ENCODE results near the gene EFR3B.

EFR3B gene

GRCh38 chr2:25165992-25166875, 124.4 kb downstream of the EFR3B start:
- no peak overlapping the region for H3K4me3 ChIP-seq (ENCODE audit: low read depth, low read length)
- no peak for DNase-seq (ENCODE audit: low read depth)

- DNase-seq (ENCODE audit: low read depth), result no peak
- H3K4me3 ChIP-seq (ENCODE audit: low read depth, low read length), result peak within 1 kb of the TSS; percentile 42
These were observed 126.6 kb downstream of the EFR3B start, which contains the start of gene POMC for GRCh38 chr2:25168256-25169072. Gene POMC, minus strand, starts transcription at chr2:25168580. Its CDS starts 3,808 bp downstream, at chr2:25164772.

GRCh38 chr2:25169073-25169470, 127.2 kb downstream of the EFR3B start:
- no peak for DNase-seq (ENCODE audit: low read depth)
- no peak overlapping the region for H3K4me3 ChIP-seq (ENCODE audit: low read depth, low read length)

DNA sequence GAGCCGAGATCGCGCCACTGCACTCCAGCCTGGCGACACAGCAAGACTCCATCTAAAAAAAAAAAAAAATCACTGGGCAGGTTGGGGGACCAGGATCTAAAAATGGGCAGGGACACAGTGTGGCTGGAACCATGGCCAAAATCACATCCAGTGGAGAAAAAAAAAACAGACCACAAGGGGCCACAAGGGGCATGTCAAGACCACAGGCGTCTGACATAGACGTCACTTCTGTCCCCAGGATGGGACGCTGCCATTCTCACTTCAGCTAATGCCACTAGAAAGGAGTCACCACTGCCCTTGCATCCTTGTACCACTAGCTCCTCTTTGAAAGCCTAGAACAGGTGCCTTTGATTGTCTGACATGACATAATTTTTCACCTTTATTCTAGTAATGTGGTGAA, 129.0 kb downstream of the EFR3B start:
- DNase-seq (ENCODE audit: low read depth), result no peak
- H3K4me3 ChIP-seq (ENCODE audit: low read depth, low read length), result no peak overlapping the region

DNA sequence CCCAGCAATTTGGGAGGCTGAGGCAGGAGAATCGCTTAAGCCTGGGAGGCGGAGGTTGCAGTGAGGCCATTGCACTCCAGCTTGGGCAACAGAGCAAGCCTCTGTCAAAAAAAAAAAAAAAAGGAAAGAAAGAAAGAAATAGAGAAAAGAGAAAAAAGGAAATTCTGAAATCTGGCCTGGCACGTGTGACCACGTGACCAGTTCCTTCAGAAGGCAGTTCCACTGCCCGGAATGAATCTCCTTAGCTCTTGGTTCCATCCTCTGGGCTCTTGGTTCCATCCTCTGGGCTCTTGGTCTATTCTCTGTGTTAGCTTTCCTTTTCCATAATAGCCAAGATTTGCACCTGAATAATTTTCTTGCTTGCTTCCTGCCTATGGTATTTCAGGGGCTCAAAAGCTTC, 131.8 kb downstream of the EFR3B start:
- no peak for DNase-seq (ENCODE audit: low read depth)
- no peak overlapping the region for H3K4me3 ChIP-seq (ENCODE audit: low read depth, low read length)

DNA sequence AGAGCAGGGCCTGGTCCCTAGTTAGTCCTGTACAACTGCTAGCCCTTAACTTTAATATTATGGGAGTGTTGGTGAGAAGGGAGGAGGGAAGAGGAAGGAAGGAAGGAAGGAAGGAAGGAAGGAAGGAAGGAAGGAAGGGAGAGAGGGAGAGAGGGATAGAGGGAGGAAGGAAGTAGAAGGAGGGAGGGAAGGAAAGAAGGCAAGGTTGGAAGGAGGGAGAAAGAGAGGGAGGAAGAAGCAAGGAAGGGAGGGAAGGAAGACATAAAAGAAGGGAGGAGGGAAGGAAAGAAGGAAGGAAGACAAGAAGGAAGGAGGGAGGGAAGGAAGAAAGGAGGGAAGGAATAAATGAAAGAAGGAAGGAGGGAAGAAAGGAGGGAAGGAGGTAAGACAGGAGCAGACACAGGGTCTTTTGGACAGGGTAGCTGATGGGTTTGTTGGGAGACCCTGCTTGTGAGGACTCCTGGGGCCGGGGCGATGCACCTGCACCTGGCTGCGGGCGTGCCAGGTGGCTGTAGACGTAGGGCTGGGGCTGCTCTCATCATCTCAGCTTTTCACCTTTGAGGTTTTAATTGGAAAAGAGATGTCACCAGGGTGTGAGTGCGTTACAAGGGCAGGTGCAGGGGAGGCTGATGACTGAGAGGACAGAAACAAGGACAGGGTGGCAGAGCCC, 132.5 kb downstream of the EFR3B start:
- DNase-seq (ENCODE audit: low read depth), result no peak
- no peak overlapping the region for H3K4me3 ChIP-seq (ENCODE audit: low read depth, low read length)

- no peak for DNase-seq (ENCODE audit: low read depth)
- H3K4me3 ChIP-seq (ENCODE audit: low read depth, low read length), result no peak overlapping the region
These were observed 134.3 kb downstream of the EFR3B start for GRCh38 chr2:25176138-25176537.

GRCh38 chr2:25176541-25177181, 134.8 kb downstream of the EFR3B start:
- DNase-seq (ENCODE audit: low read depth), result no peak

GRCh38 chr2:25177211-25177611, 135.3 kb downstream of the EFR3B start:
- no peak for DNase-seq (ENCODE audit: low read depth)
- no peak overlapping the region for H3K4me3 ChIP-seq (ENCODE audit: low read depth, low read length)

More at GRCh38 chr2:25176541-25177181, 134.8 kb downstream of the EFR3B start:
- H3K4me3 ChIP-seq (ENCODE audit: low read depth, low read length), result no peak overlapping the region

- no peak overlapping the region for H3K4me3 ChIP-seq (ENCODE audit: low read depth, low read length)
- DNase-seq (ENCODE audit: low read depth), result no peak
These were observed 137.1 kb downstream of the EFR3B start for GRCh38 chr2:25178976-25179375.

- DNase-seq (ENCODE audit: low read depth), result no peak
- H3K4me3 ChIP-seq (ENCODE audit: low read depth, low read length), result no peak overlapping the region
These were observed 142.4 kb downstream of the EFR3B start for GRCh38 chr2:25184254-25184653.

GRCh38 chr2:25187729-25188350, 146.0 kb downstream of the EFR3B start:
- no peak for DNase-seq (ENCODE audit: low read depth)
- H3K4me3 ChIP-seq (ENCODE audit: low read depth, low read length), result no peak overlapping the region

DNA sequence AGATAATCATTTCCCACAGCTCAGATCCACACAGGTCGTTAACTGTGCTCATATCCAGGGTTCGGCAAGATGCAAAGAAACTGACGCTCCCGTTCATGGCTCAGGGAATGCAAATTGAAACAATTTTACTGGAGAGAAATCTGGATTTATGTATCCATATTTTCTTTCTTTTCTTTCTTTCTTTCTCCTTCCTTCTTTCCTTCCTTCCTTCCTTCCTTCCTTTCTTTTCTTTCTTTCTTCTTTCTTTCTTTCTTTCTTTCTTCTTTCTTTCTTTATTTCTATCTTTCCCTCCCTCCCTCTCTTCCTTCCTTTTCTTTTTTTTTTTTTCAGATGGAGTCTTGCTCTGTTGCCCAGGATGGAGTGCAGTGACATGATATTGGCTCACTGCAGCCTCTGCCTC, 146.5 kb downstream of the EFR3B start:
- H3K4me3 ChIP-seq (ENCODE audit: low read depth, low read length), result no peak overlapping the region
- no peak for DNase-seq (ENCODE audit: low read depth)

GRCh38 chr2:25190536-25190935, 148.7 kb downstream of the EFR3B start:
- no peak for DNase-seq (ENCODE audit: low read depth)
- no peak overlapping the region for H3K4me3 ChIP-seq (ENCODE audit: low read depth, low read length)

GRCh38 chr2:25194576-25195122, 152.8 kb downstream of the EFR3B start:
- DNase-seq (ENCODE audit: low read depth), result no peak
- no peak overlapping the region for H3K4me3 ChIP-seq (ENCODE audit: low read depth, low read length)

DNA sequence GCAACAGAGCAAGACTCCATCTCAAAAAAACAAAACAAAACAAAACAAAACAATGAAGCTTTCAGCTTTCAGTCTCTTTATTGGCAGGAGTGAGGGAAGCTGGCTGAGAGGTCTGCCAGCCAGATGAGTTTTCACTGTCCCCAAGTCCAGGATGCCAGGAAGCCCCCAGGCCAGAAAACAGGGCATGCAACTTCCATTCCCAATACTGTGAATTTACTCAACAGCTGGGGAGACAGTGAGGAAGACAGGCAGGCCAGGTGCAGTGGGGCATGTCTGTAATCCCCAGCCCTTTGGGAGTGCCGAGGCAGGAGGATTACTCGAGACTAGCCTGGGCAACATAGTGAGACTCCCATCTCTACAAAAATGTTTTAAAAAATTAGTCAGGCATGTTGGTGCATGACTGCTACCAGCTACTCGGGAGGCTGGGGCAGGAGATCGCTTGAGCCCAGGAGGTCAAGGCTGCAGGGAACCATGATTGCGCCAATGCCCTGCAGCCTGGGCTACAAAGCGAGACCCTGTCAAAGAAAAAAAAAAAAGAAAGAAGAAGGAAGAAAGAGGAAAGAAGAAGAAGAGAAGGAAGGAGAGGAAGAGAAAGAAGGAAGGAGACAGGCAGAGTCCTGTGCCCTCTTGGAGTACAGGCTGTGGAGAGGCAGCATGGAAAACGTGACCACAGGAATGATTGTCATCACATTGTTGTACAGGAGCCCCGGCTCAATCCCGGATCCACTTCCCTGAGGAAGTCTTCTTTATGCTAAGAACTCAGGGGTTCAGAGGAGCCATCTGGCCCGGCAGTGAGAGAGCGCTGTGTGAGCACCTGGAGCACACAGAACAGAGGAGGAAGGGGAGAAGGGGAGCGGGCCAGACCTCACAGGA, 155.7 kb downstream of the EFR3B start:
- no peak overlapping the region for H3K4me3 ChIP-seq (ENCODE audit: low read depth, low read length)
- DNase-seq (ENCODE audit: low read depth), result no peak

- no peak overlapping the region for H3K4me3 ChIP-seq (ENCODE audit: low read depth, low read length)
- DNase-seq (ENCODE audit: low read depth), result no peak
These were observed 156.3 kb downstream of the EFR3B start for GRCh38 chr2:25198209-25198525.

GRCh38 chr2:25198576-25198975, 156.7 kb downstream of the EFR3B start:
- no peak for DNase-seq (ENCODE audit: low read depth)
- no peak overlapping the region for H3K4me3 ChIP-seq (ENCODE audit: low read depth, low read length)

Measured in skeletal muscle cell (primary cell).